ENCODE data around the gene ITM2B. TPM values are rescaled to one million over a fixed set of nuclear protein-coding genes. Genes with fewer than 3 reads are reported as not detected.
A peak's percentile ranks its signal among the peaks of the same experiment; 100 is the strongest.

Gene ITM2B
- total RNA-seq (100 to 1,000 TPM; 733 to 793 TPM), polyA plus RNA-seq (1,000 to 10,000 TPM; 1,063 to 1,292 (median 1,234) TPM), total RNA-seq (93.8 to 561 (median 235) reads per million in 6 experiments)

GRCh38 chr13:48233046-48233888, at the start of gene ITM2B:
TSS of gene ITM2B (plus strand) at chr13:48233206. CDS start at chr13:48233361, 155 bp downstream.
- Mint-ChIP-seq H3K4me1 (peaks cover 28 to 67% (median 54%) of the 10 kb centered on the region in 4 donors), H3K4me3 (peak within 1 kb of the TSS; percentile 84 to 99 (median 96)), H3K9me3 (no peaks in the 10 kb centered on the region), H3K27ac (peak within 1 kb of the TSS; percentile 97 to 99 (median 99)), H3K27me3 (no peaks in the 10 kb centered on the region), H3K36me3 (peaks cover 9 to 32% (median 23%) of the 10 kb centered on the region in 3 donors)
- DNase-seq: peak; percentile 48 to 78 (median 73)
- peak; percentile 71 to 72 for ATAC-seq
- POLR2A ChIA-PET: interaction anchor here (0.6 to 7.4 kb wide), 32 partner anchors 9 to 741 kb away, joined by 3 to 113 read pairs (median 6); partner anchors contain the start of genes MED4, NUDT15 and RB1

GRCh38 chr13:48184260-48184659, 48.7 kb upstream of the ITM2B start:
- peak overlapping the region; percentile 6 to 76 (median 62) for H3K4me3 Mint-ChIP-seq
- POLR2A ChIA-PET: interaction anchor here (1.0 to 6.8 kb wide), 9 partner anchors 10 to 56 kb away, joined by 3 to 83 read pairs (median 17); partner anchors contain the start of gene ITM2B
- ATAC-seq (no peak), DNase-seq (no peak)
- H3K36me3 Mint-ChIP-seq: no peaks in the 10 kb centered on the region
- no peaks in the 10 kb centered on the region for H3K27me3 Mint-ChIP-seq
- H3K27ac Mint-ChIP-seq: peak overlapping the region; percentile 78 to 99 (median 94)
- peaks cover 31 to 74% (median 64%) of the 10 kb centered on the region in 4 donors for H3K4me1 Mint-ChIP-seq
- H3K9me3 Mint-ChIP-seq: no peaks in the 10 kb centered on the region

GRCh38 chr13:48185018-48185417, 48.0 kb upstream of the ITM2B start:
- DNase-seq: no peak
- H3K36me3 Mint-ChIP-seq: no peaks in the 10 kb centered on the region
- H3K4me1 Mint-ChIP-seq: peaks cover 31 to 74% (median 65%) of the 10 kb centered on the region in 4 donors
- H3K27me3 Mint-ChIP-seq: no peaks in the 10 kb centered on the region
- no peaks in the 10 kb centered on the region for H3K9me3 Mint-ChIP-seq
- POLR2A ChIA-PET: interaction anchor here (0.7 to 6.8 kb wide), 12 partner anchors 9 to 57 kb away, joined by 3 to 83 read pairs (median 6); partner anchors contain the start of gene ITM2B
- peak overlapping the region in 9 of 10 donors; percentile 22 to 73 (median 55) for H3K4me3 Mint-ChIP-seq
- H3K27ac Mint-ChIP-seq: peak overlapping the region; percentile 82 to 99 (median 94)
- ATAC-seq: no peak

- DNase-seq (no peak), ATAC-seq (no peak)
- Mint-ChIP-seq H3K9me3 (no peaks in the 10 kb centered on the region), H3K27ac (peak overlapping the region; percentile 75 to 99 (median 86)), H3K4me1 (peaks cover 28 to 65% (median 63%) of the 10 kb centered on the region in 4 donors), H3K36me3 (no peaks in the 10 kb centered on the region), H3K27me3 (no peaks in the 10 kb centered on the region), H3K4me3 (peak overlapping the region in 9 of 10 donors; percentile 5 to 86 (median 39))
- POLR2A ChIA-PET: interaction anchor here (0.7 to 6.8 kb wide), 10 partner anchors 30 to 1886 kb away, joined by 3 to 83 read pairs (median 16); partner anchors contain the start of genes ITM2B, MED4 and RB1
Observed at GRCh38 chr13:48186722-48187121, 46.3 kb upstream of the ITM2B start.

- H3K27ac Mint-ChIP-seq: peak overlapping the region; percentile 68 to 93 (median 86)
- no peak for ATAC-seq
- peaks cover 31 to 65% (median 63%) of the 10 kb centered on the region in 4 donors for H3K4me1 Mint-ChIP-seq
- POLR2A ChIA-PET: interaction anchor here (0.5 to 6.8 kb wide), 3 partner anchors 33 to 297 kb away, joined by 3 to 83 read pairs (median 11); partner anchors contain the start of gene ITM2B
- DNase-seq: no peak
- H3K9me3 Mint-ChIP-seq: no peaks in the 10 kb centered on the region
- H3K4me3 Mint-ChIP-seq: peak overlapping the region in 7 of 10 donors; percentile 23 to 68 (median 46)
- no peaks in the 10 kb centered on the region for H3K27me3 Mint-ChIP-seq
- H3K36me3 Mint-ChIP-seq: peaks cover 0 to 2% (median 0%) of the 10 kb centered on the region in 3 donors
Observed at GRCh38 chr13:48188131-48188530, 44.9 kb upstream of the ITM2B start.

- POLR2A ChIA-PET: interaction anchor here (0.5 to 6.8 kb wide), 6 partner anchors 10 to 297 kb away, joined by 3 to 83 read pairs (median 6); partner anchors contain the start of gene ITM2B
- peak overlapping the region in 4 of 10 donors; percentile 32 to 68 (median 44) for H3K4me3 Mint-ChIP-seq
- H3K27me3 Mint-ChIP-seq: no peaks in the 10 kb centered on the region
Observed at GRCh38 chr13:48188601-48189000, 44.4 kb upstream of the ITM2B start.

GRCh38 chr13:48189171-48189570, 43.8 kb upstream of the ITM2B start:
- H3K4me3 Mint-ChIP-seq: no peak overlapping the region

More at GRCh38 chr13:48188601-48189000, 44.4 kb upstream of the ITM2B start:
- no peak for DNase-seq
- no peak for ATAC-seq
- Mint-ChIP-seq H3K4me1 (peaks cover 32 to 70% (median 66%) of the 10 kb centered on the region in 4 donors), H3K27ac (peak overlapping the region in 9 of 10 donors; percentile 76 to 93 (median 87)), H3K9me3 (no peaks in the 10 kb centered on the region), H3K36me3 (peaks cover 0 to 2% (median 0%) of the 10 kb centered on the region in 3 donors)

GRCh38 chr13:48192411-48192935, 40.5 kb upstream of the ITM2B start:
- no peaks in the 10 kb centered on the region for H3K27me3 Mint-ChIP-seq
- no peak for DNase-seq
- POLR2A ChIA-PET: interaction anchor here (1.0 to 2.4 kb wide), 3 partner anchors 29 to 42 kb away, joined by 3 to 12 read pairs (median 4); partner anchors contain the start of gene ITM2B
- peak overlapping the region in 9 of 10 donors; percentile 26 to 87 (median 78) for H3K27ac Mint-ChIP-seq
- H3K9me3 Mint-ChIP-seq: peaks cover 0 to under 1% (median 0%) of the 10 kb centered on the region in 9 donors
- no peak for ATAC-seq
- H3K36me3 Mint-ChIP-seq: peaks cover 0 to 2% (median 0%) of the 10 kb centered on the region in 3 donors
- peak overlapping the region in 1 of 10 donors; percentile 71 for H3K4me3 Mint-ChIP-seq
- peaks cover 27 to 56% (median 49%) of the 10 kb centered on the region in 4 donors for H3K4me1 Mint-ChIP-seq

More at GRCh38 chr13:48189171-48189570, 43.8 kb upstream of the ITM2B start:
- H3K36me3 Mint-ChIP-seq: peaks cover 0 to 2% (median 0%) of the 10 kb centered on the region in 3 donors
- DNase-seq (no peak), ATAC-seq (no peak)
- H3K27ac Mint-ChIP-seq: peak overlapping the region in 5 of 10 donors; percentile 27 to 93 (median 87)
- H3K4me1 Mint-ChIP-seq: peaks cover 29 to 70% (median 66%) of the 10 kb centered on the region in 4 donors
- H3K27me3 Mint-ChIP-seq: no peaks in the 10 kb centered on the region
- no peaks in the 10 kb centered on the region for H3K9me3 Mint-ChIP-seq
- POLR2A ChIA-PET: interaction anchor here (0.6 to 6.8 kb wide), 7 partner anchors 9 to 43 kb away, joined by 3 to 83 read pairs (median 5); partner anchors contain the start of gene ITM2B

GRCh38 chr13:48194379-48194754, 38.6 kb upstream of the ITM2B start:
- Mint-ChIP-seq H3K4me3 (peak overlapping the region in 7 of 10 donors; percentile 8 to 70 (median 43)), H3K9me3 (peaks cover 0 to 2% (median 0%) of the 10 kb centered on the region in 9 donors), H3K36me3 (peaks cover 0 to 2% (median 0%) of the 10 kb centered on the region in 3 donors), H3K4me1 (peaks cover 17 to 49% (median 40%) of the 10 kb centered on the region in 4 donors), H3K27ac (peak overlapping the region in 5 of 10 donors; percentile 2 to 67 (median 30)), H3K27me3 (no peaks in the 10 kb centered on the region)
- ATAC-seq (peak in 1 of 2 donors; percentile 64), DNase-seq (no peak)
- POLR2A ChIA-PET: interaction anchor here (0.6 to 1.6 kb wide), 3 partner anchors 9 to 38 kb away, joined by 3 read pairs; no protein-coding TSS in a partner anchor

- Mint-ChIP-seq H3K4me3 (peak overlapping the region in 4 of 10 donors; percentile 3 to 43 (median 27)), H3K4me1 (peaks cover 20 to 36% (median 28%) of the 10 kb centered on the region in 4 donors), H3K36me3 (no peaks in the 10 kb centered on the region)
Observed at GRCh38 chr13:48199404-48199946, 33.5 kb upstream of the ITM2B start.

GRCh38 chr13:48201044-48201443, 32.0 kb upstream of the ITM2B start:
- H3K27me3 Mint-ChIP-seq: no peaks in the 10 kb centered on the region
- H3K27ac Mint-ChIP-seq: no peak overlapping the region
- H3K36me3 Mint-ChIP-seq: peaks cover 0 to 8% (median 0%) of the 10 kb centered on the region in 3 donors
- H3K4me1 Mint-ChIP-seq: peaks cover 19 to 31% (median 25%) of the 10 kb centered on the region in 4 donors
- DNase-seq: no peak
- peaks cover 0 to 16% (median 8%) of the 10 kb centered on the region in 9 donors for H3K9me3 Mint-ChIP-seq
- H3K4me3 Mint-ChIP-seq: no peak overlapping the region
- POLR2A ChIA-PET: interaction anchor here (0.8 to 4.5 kb wide), 4 partner anchors 10 to 31 kb away, joined by 3 to 27 read pairs (median 5); partner anchors contain the start of gene ITM2B
- no peak for ATAC-seq

More at GRCh38 chr13:48199404-48199946, 33.5 kb upstream of the ITM2B start:
- peak; percentile 47 to 62 for ATAC-seq
- POLR2A ChIA-PET: interaction anchor here (0.6 to 4.5 kb wide), 8 partner anchors 10 to 73 kb away, joined by 3 to 27 read pairs (median 5); partner anchors contain the start of gene ITM2B
- Mint-ChIP-seq H3K27me3 (no peaks in the 10 kb centered on the region), H3K9me3 (peaks cover 0 to 16% (median 5%) of the 10 kb centered on the region in 9 donors), H3K27ac (peak overlapping the region; percentile 13 to 84 (median 73))
- no peak for DNase-seq
